Activated CD4-positive, CD25-positive, alpha-beta regulatory T cell treated with anti-CD3 and anti-CD28 coated beads, Interleukin-2, amount 50 U/mL, for 72 hours (primary cell): ENCODE results near the gene CASP2.

Source experiments
- DNase-seq: peaks from one replicate; pipeline ENCODE4 v3.0.0; 2021

The CASP2 gene

DNA sequence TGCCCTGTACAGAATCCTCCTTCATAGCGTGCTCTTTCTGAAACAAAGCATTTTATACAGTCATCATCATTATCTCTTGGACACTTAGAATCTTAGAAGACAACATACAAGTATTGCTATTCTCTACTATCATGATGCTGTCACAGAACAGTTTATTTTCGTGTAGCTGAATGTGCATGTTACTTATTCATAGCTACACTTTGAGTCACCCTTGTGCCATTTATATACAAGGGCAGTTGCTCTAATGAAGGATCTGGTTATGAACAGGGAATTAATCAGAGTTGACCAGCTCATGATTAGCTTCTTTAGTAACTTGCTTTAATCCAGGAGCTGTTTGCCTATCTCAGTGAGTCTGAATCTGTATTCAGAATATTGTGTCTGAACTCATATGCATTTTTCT lies 11.2 kb downstream of the CASP2 start:
- no peak for DNase-seq

DNA sequence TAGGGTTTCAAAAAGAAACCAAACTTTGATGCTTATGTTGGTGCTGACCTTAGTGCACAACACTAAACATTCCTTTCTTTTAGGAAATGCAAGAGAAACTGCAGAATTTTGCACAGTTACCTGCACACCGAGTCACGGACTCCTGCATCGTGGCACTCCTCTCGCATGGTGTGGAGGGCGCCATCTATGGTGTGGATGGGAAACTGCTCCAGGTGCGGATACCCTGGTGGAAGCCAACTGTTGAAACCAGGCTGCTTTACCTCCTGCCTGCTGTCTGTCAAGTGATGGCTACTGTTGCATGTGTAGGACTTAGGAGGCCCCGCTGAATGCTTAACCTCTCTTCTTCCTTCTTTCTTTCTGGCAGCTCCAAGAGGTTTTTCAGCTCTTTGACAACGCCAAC lies 11.7 kb downstream of the CASP2 start:
- peak; percentile 53 for DNase-seq

DNA sequence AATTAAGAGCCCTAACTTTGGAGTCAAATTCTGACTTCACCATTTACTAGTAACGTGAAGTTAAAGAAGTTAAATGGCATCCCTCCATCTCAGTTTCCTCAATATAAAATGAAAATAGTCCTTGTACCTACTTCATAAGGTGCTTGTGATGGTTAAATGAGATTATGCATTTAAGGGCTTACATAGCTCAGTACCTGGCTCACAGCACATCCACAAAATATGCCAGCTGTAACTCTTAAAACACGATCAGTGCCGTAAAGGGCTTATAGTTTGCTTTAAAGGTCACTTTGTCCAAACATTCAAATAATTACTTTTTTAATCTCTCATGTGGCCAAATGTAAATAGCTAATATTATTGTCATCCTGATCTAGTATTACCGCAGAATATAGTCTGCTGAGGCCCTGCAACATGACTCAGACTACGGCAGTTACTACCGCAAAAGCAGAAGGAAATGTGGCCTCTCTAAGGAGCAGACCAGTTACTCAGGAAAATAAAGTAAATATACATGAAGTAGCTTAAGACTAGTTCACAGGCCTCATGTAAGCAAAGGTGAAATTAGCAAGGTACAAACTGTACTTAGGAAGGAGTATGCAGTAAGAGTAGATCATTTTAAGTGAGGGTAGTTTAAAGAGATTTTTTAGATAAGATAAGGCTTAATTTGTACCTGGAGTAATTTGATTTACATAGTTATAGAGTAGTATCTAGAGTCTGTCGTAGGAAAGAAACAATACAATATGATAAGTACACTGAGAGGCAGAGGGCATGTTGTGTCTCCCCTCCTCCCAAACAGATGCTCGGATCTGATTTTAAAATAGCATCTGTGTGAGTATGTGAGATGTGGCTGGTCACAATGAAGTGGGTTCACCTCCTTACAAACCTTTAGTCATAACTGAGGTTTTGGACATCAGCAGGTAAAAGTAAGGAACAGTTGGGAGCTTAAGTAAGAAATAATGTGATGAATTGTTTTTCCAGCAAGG lies 13.1 kb downstream of the CASP2 start:
- no peak for DNase-seq

DNA sequence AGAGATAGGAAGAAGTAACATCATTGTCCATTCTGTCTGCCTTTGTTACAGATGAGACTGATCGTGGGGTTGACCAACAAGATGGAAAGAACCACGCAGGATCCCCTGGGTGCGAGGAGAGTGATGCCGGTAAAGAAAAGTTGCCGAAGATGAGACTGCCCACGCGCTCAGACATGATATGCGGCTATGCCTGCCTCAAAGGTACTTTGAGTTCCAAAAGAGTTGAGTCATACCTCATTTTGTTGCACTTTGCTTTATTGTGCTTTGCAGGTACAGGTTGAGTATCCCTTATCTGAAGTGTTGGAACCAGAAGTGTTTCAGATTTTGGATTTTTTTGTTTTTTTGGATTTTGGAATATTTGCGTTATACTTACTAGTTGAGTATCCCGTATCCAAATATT lies 15.6 kb downstream of the CASP2 start:
- DNase-seq, result no peak

DNA sequence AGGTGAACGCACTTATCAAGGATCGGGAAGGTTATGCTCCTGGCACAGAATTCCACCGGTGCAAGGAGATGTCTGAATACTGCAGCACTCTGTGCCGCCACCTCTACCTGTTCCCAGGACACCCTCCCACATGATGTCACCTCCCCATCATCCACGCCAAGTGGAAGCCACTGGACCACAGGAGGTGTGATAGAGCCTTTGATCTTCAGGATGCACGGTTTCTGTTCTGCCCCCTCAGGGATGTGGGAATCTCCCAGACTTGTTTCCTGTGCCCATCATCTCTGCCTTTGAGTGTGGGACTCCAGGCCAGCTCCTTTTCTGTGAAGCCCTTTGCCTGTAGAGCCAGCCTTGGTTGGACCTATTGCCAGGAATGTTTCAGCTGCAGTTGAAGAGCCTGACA lies 16.8 kb downstream of the CASP2 start:
- no peak for DNase-seq

DNA sequence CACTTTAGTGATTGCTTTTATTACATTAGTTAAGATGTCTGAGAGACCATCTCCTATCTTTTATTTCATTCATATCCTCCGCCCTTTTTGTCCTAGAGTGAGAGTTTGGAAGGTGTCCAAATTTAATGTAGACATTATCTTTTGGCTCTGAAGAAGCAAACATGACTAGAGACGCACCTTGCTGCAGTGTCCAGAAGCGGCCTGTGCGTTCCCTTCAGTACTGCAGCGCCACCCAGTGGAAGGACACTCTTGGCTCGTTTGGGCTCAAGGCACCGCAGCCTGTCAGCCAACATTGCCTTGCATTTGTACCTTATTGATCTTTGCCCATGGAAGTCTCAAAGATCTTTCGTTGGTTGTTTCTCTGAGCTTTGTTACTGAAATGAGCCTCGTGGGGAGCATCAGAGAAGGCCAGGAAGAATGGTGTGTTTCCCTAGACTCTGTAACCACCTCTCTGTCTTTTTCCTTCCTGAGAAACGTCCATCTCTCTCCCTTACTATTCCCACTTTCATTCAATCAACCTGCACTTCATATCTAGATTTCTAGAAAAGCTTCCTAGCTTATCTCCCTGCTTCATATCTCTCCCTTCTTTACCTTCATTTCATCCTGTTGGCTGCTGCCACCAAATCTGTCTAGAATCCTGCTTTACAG lies 17.4 kb downstream of the CASP2 start:
- peak; percentile 70 for DNase-seq

DNA sequence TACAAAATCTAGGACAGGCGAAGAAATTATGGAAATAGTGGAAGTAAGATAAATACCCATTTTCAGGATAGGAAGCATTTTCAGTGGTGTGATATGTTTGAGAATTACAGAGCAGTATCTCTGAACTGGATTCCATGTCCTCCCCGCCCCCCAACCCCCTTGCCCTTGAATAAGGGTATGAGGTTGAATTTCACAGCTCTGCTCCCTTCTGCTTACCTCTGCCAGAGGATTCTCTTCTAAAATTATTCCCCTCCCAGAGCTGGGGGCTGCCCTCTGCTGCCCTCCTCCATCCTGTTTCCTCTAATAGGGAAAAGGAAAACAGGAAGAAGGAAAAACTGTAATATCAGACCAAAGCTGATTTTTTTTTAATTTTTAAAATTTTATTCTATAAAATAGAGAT lies 20.5 kb downstream of the CASP2 start:
- no peak for DNase-seq

DNA sequence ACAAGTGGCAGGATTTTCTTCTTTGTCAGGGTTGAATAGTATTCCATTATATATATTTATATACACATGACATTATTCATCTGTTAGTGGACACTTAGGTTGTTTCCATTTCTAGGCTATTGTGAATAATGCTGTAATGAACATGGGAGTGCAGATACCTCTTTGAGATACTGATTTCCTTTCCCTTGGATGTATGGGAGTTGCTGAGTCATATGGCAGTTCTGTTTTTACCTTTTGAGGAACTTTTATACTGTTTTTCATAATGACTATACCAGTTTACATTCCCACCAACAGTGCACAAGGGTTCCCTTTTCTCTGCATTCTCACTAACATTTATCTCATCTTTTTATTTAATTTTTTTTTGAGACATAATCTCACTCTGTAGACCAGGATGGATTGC lies 26.0 kb downstream of the CASP2 start:
- DNase-seq, result no peak

DNA sequence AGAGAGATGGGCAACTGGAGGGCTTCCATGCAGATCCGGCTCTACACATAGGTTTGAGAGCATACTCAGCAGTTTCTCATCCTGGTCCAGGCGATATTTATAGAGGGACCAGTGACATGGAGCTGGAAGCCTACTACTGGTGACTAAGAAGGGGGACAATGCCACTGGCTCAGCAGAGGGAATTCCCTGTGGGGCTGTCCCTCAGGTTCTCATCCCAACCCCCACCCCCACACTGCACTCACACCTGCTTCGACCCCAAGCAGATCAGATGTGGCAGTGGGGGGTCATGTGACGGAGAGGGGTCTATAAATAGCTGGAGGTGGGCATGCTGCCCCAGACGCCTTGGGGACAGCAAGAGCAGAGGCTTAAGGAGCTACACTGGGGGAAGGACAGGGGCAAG lies 27.6 kb downstream of the CASP2 start, which contains the start of gene CLCN1:
Gene CLCN1 (plus strand): TSS at position 336 of the 400 bp plus-strand sequence. CDS start 102 bp downstream, outside the sequence.
- no peak for DNase-seq

DNA sequence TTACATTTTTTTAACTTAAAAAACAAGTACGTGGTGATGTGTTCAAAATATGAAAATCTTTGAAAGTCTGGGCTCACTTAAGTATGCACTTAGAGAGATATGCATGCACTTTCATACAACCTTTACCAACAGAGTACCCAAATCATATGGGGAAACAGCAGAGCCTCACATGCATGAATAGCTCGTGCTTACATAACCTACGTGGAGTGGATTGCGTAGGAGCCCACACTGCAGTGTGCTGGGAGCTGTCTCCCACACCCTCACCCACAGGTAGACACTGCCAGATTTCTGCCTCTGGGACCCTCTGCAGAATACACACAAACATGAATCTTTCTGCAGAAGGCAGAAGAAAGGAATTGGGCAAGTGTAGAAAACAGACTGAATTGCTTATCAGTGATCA lies 28.3 kb downstream of the CASP2 start:
- DNase-seq, result no peak

DNA sequence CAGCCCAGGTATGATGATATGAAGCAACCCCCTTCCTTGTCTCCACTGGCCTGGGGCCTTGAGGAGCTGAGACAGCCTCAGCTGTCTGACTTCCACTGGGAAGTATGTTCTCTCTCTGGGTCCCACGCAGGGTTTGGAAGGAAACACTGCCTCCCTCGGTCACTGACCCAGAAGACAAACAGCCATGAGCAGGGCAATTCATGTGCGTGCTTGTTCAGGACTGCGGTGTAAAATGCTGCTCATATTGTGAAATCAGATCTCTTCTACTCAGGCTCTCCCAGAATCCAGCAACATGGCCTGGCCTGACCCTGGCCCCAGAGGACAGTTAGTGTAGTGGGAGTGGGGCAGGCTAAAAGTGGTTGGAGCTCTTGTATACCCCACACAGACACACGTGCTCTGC lies 30.5 kb downstream of the CASP2 start:
- DNase-seq, result no peak

DNA sequence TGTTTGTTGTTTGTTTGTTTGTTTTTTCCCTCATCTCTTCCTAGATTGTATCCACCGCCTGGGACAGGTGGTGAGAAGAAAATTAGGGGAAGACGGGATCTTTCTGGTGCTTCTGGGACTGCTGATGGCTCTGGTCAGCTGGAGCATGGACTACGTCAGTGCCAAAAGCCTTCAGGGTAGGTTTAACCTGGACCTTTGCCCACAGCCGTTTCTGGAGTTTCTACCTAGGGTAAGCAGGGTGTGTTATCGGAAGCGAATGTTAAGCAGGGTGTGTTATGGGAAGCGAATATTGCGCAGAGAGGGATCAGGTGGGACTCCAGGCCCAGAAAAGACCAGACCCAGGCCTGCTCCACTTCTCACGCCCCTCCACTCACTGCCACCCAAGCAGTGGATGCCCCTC lies 32.5 kb downstream of the CASP2 start:
- no peak for DNase-seq

DNA sequence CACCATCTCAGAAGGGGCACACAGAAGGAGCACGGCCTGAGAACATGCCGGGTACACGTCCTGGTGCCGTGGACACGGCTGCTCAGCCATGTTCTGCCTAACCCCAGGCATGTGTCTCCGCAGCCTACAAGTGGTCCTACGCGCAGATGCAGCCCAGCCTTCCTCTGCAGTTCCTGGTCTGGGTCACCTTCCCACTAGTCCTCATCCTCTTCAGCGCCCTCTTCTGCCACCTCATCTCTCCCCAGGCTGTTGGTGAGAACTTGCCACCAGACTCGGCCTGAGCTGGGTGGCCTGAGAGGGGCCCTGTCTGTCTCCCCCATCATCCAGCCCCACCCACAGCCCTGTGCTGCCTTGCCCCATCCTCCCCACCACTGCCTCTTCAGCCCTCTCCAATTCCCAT lies 33.1 kb downstream of the CASP2 start:
- DNase-seq, result no peak

DNA sequence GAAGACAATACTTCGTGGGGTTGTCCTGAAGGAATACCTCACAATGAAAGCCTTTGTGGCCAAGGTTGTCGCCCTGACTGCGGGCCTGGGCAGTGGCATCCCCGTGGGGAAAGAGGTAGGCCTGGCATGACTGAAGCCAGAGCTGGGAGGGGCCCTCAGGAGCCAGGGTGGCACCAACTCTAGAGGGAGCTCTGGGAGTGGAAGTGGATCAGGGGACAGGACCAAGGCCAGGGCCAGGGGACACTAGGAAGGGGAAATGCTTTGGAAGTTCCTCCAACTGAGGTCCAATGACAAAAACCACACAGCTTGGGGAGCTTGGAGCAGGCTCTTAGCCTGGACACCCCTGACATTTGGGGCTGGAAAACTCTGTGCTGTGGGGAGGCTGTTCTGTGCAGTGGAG lies 33.6 kb downstream of the CASP2 start:
- no peak for DNase-seq

DNA sequence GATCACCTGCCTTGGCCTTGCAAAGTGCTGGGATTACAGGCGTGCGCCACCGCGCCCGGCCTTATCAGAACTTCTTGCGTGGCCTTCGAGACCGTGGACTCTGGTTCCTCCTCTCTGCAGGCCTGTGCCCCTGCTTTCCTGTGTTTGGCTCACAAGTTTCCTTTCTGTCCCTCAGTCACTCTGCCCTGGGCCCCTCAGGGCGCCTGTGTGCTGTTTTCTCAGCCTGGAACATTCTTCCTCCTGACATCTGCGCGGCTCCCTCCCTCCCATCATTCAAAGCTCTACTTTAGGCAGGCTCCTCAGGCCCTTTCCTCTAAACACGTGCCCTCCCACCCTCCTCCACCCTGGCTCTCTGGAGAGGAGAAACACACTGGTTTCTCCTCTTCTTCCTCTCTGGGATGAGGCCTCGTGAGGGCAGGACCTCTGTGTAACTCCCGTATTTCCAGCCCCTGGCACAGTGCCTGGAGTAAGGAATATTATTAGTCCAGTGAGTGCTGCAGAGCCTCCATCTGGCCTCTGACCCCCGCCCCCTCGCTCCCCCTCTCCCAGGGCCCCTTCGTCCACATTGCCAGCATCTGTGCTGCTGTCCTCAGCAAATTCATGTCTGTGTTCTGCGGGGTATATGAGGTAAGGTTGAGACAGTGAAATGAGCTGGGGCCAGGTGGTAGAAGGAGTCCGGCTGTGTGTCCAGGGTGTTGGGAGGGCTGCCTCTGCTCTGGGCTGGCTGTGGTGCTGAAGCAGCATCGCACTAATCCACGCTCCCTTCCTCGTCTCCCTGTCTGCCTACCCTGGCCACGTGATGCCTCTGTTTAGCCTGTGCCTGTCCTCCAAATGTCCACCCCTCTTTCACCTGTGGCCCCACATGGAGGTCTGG lies 34.8 kb downstream of the CASP2 start:
- DNase-seq, result no peak

DNA sequence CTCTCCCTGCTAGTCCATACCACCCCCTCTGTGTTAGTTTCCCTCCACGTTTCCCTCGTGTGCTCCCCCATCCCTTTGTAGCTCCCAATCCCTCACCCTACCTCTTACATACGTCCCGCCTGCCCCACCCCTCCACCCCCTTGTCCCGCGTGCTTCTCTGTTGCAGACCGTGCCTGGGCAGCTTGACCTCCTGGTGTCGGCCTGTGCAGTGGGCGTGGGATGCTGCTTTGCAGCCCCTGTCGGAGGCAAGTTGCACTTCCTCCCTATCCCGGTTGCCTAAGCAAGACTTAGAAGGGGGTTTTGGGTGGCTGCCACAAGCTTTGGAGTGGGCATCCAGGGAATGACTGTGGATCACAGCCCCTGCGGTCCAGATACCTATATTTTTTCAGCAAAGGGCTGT lies 35.5 kb downstream of the CASP2 start:
- no peak for DNase-seq

DNA sequence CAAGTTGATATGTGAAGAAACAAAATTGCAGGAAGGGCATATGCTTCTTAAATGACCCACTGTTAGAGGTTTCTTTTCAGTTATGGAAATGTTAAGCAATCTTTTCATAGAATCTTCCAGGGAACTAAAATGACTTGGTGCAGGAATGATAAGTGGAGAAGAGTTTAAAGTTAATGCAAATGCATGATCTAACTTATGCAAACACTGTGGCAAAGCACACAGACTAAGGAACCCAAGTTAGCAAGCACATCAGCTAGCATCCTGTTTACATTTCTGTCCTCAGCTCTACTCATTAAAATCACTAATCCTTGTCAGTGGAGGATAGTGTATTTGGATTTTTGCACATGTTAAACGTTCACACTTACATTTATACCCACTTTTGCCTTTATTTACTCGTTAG lies 37.1 kb downstream of the CASP2 start:
- DNase-seq, result no peak

DNA sequence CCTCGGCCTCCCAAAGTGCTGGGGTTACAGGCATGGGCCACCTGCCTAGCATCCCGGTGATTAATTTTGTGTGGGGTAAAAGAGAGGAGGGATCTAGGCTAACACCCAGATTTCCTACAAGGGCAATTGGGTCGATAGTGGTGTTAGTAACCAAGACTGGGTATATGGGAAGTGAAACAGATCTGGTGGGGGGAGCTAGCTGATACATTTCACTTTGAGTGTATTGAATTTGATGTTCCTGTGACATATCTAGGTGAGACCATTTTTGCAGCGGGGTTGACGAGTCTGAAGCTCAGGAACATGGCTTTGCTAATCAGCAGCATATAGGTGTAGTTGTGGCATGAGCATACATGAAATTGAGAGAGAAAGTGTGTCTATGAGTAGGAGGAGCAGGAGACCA lies 39.8 kb downstream of the CASP2 start:
- DNase-seq, result no peak

DNA sequence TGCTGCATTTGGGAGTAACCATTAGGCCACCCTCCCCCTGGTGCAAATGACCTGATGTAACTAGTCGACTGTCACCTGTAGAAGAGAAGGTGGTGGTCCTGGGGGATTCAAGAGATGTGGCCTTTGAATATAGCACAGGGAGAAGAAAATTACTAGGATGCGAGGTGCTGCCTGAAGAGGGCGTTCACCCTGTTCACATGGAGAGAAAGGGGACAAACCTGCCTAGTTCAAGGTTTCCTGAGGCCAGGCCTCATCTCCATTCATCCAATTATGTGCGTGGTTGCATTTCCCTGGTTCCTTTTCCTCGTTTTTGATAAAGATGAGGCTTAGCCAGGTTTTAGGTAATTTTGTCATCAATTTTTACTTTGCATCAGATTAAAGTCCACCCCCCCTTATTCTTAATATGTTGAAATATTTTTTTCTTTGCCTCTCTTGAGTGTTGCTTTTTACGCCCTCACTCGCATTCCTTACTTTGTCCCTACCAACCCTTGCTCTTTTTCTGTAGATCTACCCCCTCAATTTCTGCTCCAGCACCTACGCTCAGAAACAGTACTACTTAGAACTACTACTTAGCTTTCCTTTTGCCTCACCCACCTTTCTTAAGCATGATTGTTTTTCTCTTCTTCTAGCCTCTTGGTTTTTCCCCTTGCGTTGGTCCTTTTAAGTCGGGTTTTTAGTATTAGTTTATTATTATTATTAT lies 41.5 kb downstream of the CASP2 start:
- DNase-seq, result no peak

DNA sequence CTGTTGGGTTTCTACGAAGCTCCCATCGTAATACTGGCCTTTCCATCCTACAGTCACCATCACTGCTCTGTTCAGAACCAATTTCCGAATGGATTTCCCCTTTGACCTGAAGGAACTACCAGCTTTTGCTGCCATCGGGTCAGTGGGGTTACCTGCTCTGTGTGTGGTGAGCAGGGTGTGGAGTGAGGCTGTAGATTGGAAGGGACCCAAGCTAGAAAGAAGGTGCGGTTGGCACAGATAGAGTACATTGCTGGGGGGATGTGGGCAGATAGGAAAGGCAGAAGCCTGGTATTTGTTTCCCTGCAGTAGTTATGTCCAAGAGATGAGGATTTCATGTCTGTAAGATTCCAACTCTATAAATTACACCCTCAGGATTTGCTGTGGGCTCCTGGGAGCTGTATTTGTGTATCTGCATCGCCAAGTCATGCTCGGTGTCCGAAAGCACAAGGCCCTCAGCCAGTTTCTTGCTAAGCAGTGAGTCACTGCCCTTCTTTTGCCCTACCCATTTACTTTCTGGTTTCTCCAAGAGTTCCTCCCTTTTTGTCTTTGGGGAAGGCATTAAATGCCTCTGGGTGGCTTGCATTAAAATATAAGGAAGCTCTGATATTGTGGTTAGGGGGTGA lies 43.1 kb downstream of the CASP2 start:
- DNase-seq, result no peak

DNA sequence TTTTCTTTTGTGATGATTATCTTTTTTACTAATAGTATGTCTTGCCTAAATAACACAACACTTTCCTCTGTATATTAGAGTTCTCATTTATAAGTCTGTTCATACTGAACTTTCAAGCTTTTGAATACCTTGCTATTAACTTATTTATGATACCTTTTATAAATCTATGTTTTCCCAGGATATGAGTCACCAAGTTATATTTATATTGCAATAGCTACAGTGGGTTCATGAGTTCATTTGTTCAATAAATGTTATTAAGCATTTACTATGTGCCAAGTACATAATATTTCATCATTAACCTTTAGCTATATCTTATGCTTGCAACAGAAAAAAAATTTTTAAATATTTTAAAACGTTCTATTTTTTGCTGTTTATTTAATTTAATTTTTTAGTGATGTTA lies 46.1 kb downstream of the CASP2 start:
- no peak for DNase-seq

DNA sequence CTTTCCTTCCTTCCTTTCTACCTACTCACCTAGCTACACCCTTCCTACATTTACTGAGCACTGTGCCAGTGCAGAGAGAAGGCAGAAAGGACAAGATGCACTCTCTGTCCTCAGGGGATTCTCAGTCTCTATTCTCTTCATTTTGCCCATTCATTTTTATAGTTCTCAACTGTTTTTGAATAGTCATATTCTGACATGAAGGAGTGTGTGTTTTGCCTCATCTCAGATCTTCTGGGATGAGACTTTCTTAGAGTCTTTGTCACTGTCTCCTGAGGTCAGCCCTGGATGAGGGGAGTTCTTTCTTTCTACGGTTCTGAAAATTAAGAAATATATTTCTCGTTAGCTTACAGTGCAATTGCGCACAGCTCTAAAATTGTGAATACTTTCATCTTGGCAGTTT lies 49.1 kb downstream of the CASP2 start:
- no peak for DNase-seq
